ENCODE data around the gene BET1L.

- TF ChIP-seq CTCF (IDR thresholded peaks at IDR 0.05; ENCODE audit: insufficient read depth, low read length) (no peak), REST (IDR thresholded peaks at IDR 0.05; ENCODE audit: insufficient replicate concordance, low read depth) (no peak), POLR2AphosphoS5 (IDR thresholded peaks at IDR 0.05; ENCODE audit: low read depth) (no peak), GABPA (IDR thresholded peaks at IDR 0.05; ENCODE audit: low read depth) (no peak), SPI1 (IDR thresholded peaks at IDR 0.05; ENCODE audit: borderline replicate concordance, low read depth) (no peak)
Observed at GRCh38 chr11:227824-228379, 20.7 kb upstream of the BET1L start.
